HG03354 (cell line): ENCODE results near the gene CFB.
"Not testable (repeated sequence)": the region's sequence is repeated elsewhere in the genome, so short reads cannot be mapped to it uniquely, and the experiment has no call there.

Source experiments
- ATAC-seq: cut with Tn5 transposase; IDR thresholded peaks from one replicate; pipeline ENCODE4 v1.9.1; 2021; ENCODE audit warnings: mild to moderate bottlenecking; ENCODE audit not compliant: unreplicated experiment, poor library complexity, severe bottlenecking

CFB gene

GRCh38 chr6:31909298-31909697 is 36.6 kb upstream of the CFB start:
- not testable (repeated sequence) for ATAC-seq

- ATAC-seq: no peak
Measured at GRCh38 chr6:31911826-31912585, 33.9 kb upstream of the CFB start.

- ATAC-seq: no peak
Measured at GRCh38 chr6:31915351-31915750, 30.5 kb upstream of the CFB start.

GRCh38 chr6:31915756-31916155 is 30.1 kb upstream of the CFB start:
- ATAC-seq: no peak

GRCh38 chr6:31918069-31918720 is 27.7 kb upstream of the CFB start:
- ATAC-seq: no peak

- ATAC-seq: no peak
Measured at GRCh38 chr6:31919624-31920303, 26.1 kb upstream of the CFB start.

- ATAC-seq: no peak
Measured at GRCh38 chr6:31920811-31921210, 25.1 kb upstream of the CFB start.

GRCh38 chr6:31922942-31923341 is 23.0 kb upstream of the CFB start:
- no peak for ATAC-seq

- no peak for ATAC-seq
Measured at GRCh38 chr6:31927242-31927862, 18.5 kb upstream of the CFB start, which contains the start of gene C2. Gene C2 (plus strand): TSS chr6:31927717. CDS start chr6:31927753, 36 bp downstream.

- ATAC-seq: no peak
Measured at GRCh38 chr6:31927863-31928671, 17.8 kb upstream of the CFB start.

GRCh38 chr6:31928672-31928939 is 17.3 kb upstream of the CFB start:
- no peak for ATAC-seq

- no peak for ATAC-seq
Measured at GRCh38 chr6:31930962-31931361, 14.9 kb upstream of the CFB start.

- ATAC-seq: not testable (repeated sequence)
Measured at GRCh38 chr6:31932137-31932536, 13.8 kb upstream of the CFB start.

- no peak for ATAC-seq
Measured at GRCh38 chr6:31933537-31933936, 12.4 kb upstream of the CFB start.

GRCh38 chr6:31935021-31935420 is 10.9 kb upstream of the CFB start:
- no peak for ATAC-seq

GRCh38 chr6:31935823-31936222 is 10.1 kb upstream of the CFB start:
- ATAC-seq: no peak

GRCh38 chr6:31940256-31940664 is 5.6 kb upstream of the CFB start:
- no peak for ATAC-seq

GRCh38 chr6:31943742-31944141 is 2.2 kb upstream of the CFB start:
- no peak for ATAC-seq

- no peak for ATAC-seq
Measured at GRCh38 chr6:31945154-31945506, 765 bp upstream of the CFB start.

- ATAC-seq: no peak
Measured at GRCh38 chr6:31946370-31946885, 533 bp downstream of the CFB start.
